HepG2 (cell line): Measurements from ENCODE around the gene TMEM127. TPM values are rescaled to one million over a fixed set of nuclear protein-coding genes. Genes with fewer than 3 reads are reported as not detected.

ENCODE experiments used
- DMAP1 ChIP-seq: IDR thresholded peaks from 2 replicates; pipeline ENCODE4 v1.6.1; 2016
- GATA4 ChIP-seq: sonication (generic); IDR thresholded peaks from 2 replicates; pipeline ENCODE4 v1.6.1; 2016; ENCODE audit warnings: antibody characterized with exemption, low read depth, borderline replicate concordance
- LCORL ChIP-seq, 2 experiments: fragments of 450-650 bp in 1 of 2; sonication (generic) in 1 of 2; formaldehyde crosslinking in 1 of 2; IDR thresholded peaks; 2 replicates each; pipeline versions ENCODE4 v1.5.0 to v1.6.1; 2017 to 2020; ENCODE audit warnings: antibody characterized with exemption in 1 of 2, missing genetic modification reagents in 1 of 2
- NFE2 ChIP-seq: sonication (generic); formaldehyde crosslinking; IDR thresholded peaks from 2 replicates; pipeline ENCODE4 v1.4.0; 2020; ENCODE audit warnings: missing genetic modification reagents
- NR1H2 ChIP-seq: sonication (generic); formaldehyde crosslinking; IDR thresholded peaks from 2 replicates; pipeline ENCODE4 v1.8.1; 2022; ENCODE audit warnings: low read depth, missing genetic modification reagents, borderline replicate concordance
- NR2F1 ChIP-seq, 2 experiments: fragments of 450-650 bp in 1 of 2; formaldehyde crosslinking in 1 of 2; IDR thresholded peaks; 2 replicates each; pipeline versions ENCODE4 v1.5.0 to v1.6.1; 2016 to 2020; ENCODE audit warnings: mild to moderate bottlenecking in 1 of 2, missing compliant biosample characterization in 1 of 2, missing genetic modification reagents in 1 of 2, moderate library complexity in 1 of 2
- PBX2 ChIP-seq: IDR thresholded peaks from 2 replicates; pipeline ENCODE4 v1.6.1; 2016; ENCODE audit warnings: control low read depth
- PRDM15 ChIP-seq: sonication (generic); formaldehyde crosslinking; IDR thresholded peaks from 2 replicates; pipeline ENCODE4 v1.4.0; 2020; ENCODE audit warnings: missing genetic modification reagents
- SAFB2 ChIP-seq: sonication (generic); formaldehyde crosslinking; IDR thresholded peaks from 2 replicates; pipeline ENCODE4 v1.5.1; 2020; ENCODE audit warnings: missing genetic modification reagents, low read depth, mild to moderate bottlenecking, borderline replicate concordance
- SRSF1 ChIP-seq: fragments of 200-400 bp; formaldehyde crosslinking; optimal IDR thresholded peaks from 2 replicates; pipeline ENCODE3; 2017; ENCODE audit warnings: mild to moderate bottlenecking, low read depth, low read length, moderate library complexity
- TAF1 ChIP-seq: sonication (generic); formaldehyde crosslinking; IDR thresholded peaks from 2 replicates; pipeline ENCODE4 v1.4.0; 2020; ENCODE audit warnings: missing genetic modification reagents
- TARDBP ChIP-seq: sonication (generic); formaldehyde crosslinking; IDR thresholded peaks from 2 replicates; pipeline ENCODE4 v1.8.0; 2022; ENCODE audit warnings: mild to moderate bottlenecking, missing genetic modification reagents
- ZFP90 ChIP-seq: sonication (generic); formaldehyde crosslinking; IDR thresholded peaks from 2 replicates; pipeline ENCODE4 v1.8.0; 2022; ENCODE audit warnings: missing genetic modification reagents, mild to moderate bottlenecking, inconsistent platforms, borderline replicate concordance
- ZFY ChIP-seq: sonication (generic); formaldehyde crosslinking; IDR thresholded peaks from 2 replicates; pipeline ENCODE4 v1.4.0; 2020; ENCODE audit warnings: missing genetic modification reagents
- ZNF235 ChIP-seq: sonication (generic); formaldehyde crosslinking; IDR thresholded peaks from 2 replicates; pipeline ENCODE4 v1.8.1; 2023; ENCODE audit warnings: mild to moderate bottlenecking, missing genetic modification reagents, borderline replicate concordance
- ZNF547 ChIP-seq: sonication (generic); formaldehyde crosslinking; IDR thresholded peaks from 2 replicates; pipeline ENCODE4 v1.5.1; 2020; ENCODE audit warnings: mild to moderate bottlenecking, missing genetic modification reagents
- ZNF572 ChIP-seq: sonication (generic); formaldehyde crosslinking; IDR thresholded peaks from 2 replicates; pipeline ENCODE4 v1.5.1; 2020; ENCODE audit warnings: mild to moderate bottlenecking, missing genetic modification reagents
- ZNF639 ChIP-seq: conservative IDR thresholded peaks from 2 replicates; pipeline ENCODE4 v1.6.1; 2018; ENCODE audit warnings: missing genetic modification reagents
- ZNF670 ChIP-seq: sonication (generic); formaldehyde crosslinking; IDR thresholded peaks from 2 replicates; pipeline ENCODE4 v1.8.0; 2022; ENCODE audit warnings: mild to moderate bottlenecking, missing genetic modification reagents, borderline replicate concordance
- ZNF704 ChIP-seq: sonication (generic); formaldehyde crosslinking; IDR thresholded peaks from 2 replicates; pipeline ENCODE4 v1.8.1; 2023; ENCODE audit warnings: mild to moderate bottlenecking, inconsistent platforms, moderate library complexity, missing genetic modification reagents, borderline replicate concordance
- polyA plus RNA-seq, 8 experiments: library from polyadenylated mRNA; depleted of rRNA in 3 of 8; stranded (reverse) in 7 of 8; unstranded in 1 of 8; fragments of >200 nt; fragmentation: Illumina TruSeq in 4 of 8; extraction: Trizol in 4 of 8; gene quantifications; 2 replicates each; pipeline versions ENCODE4 v1.2.1 to v1.2.3, GENCODE V29; 2011 to 2016; ENCODE audit warnings: low read depth in 4 of 8, missing spikeins in 1 of 8, mixed read lengths in 1 of 8; ENCODE audit not compliant: insufficient read depth in 1 of 8
- total RNA-seq, 5 experiments: library from RNA; depleted of rRNA; stranded (reverse); fragments of >200 nt; fragmentation: Illumina TruSeq; extraction: Trizol; gene quantifications; 2 replicates each; pipeline ENCODE4 v1.2.3, GENCODE V29; 2016; ENCODE audit warnings: low read depth in 1 of 5

The TMEM127 gene
- total and polyA plus RNA-seq, 2 of the 13 experiments (the other 11 are each of a cell fraction or from before 2014, with no cell fraction given), result 21.5 to 33.9 TPM

GRCh38 chr2:96260387-96261260 is 5.2 kb downstream of the TMEM127 start (continued):
- TF ChIP-seq TAF1 (0 out of 2 replicates have a peak, but pooled peaks have one; percentile 6), ZFY (CRISPR knock-in tag) (peak; percentile 90), DMAP1 (peak; percentile 69), TARDBP (peak; percentile 85), ZNF670 (peak; percentile 83), PRDM15 (CRISPR knock-in tag) (no peak), NFE2 (CRISPR knock-in tag) (no peak), ZNF704 (CRISPR knock-in tag) (no peak), NR1H2 (CRISPR knock-in tag) (peak; percentile 6; the same call in 1 of the 2 replicates), ZNF547 (peak; percentile 22; the same call in 1 of the 2 replicates), SAFB2 (CRISPR knock-in tag) (no peak), LCORL (IDR thresholded peaks at IDR 0.05) (peak; percentile 58; the same call in 1 of the 2 replicates), LCORL (CRISPR knock-in tag; IDR thresholded peaks at IDR 0.05) (peak; percentile 97), ZNF572 (CRISPR knock-in tag) (no peak), PBX2 (CRISPR knock-in tag) (no peak; the same call in 1 of the 2 replicates), ZNF235 (no peak; the same call in 1 of the 2 replicates), GATA4 (peak; percentile 27; the same call in 1 of the 2 replicates), ZFP90 (no peak; the same call in 1 of the 2 replicates), NR2F1 (CRISPR knock-in tag; IDR thresholded peaks at IDR 0.05) (peak; percentile 27 to 54; a peak in 1 of 4 replicates), SRSF1 (no peak), ZNF639 (CRISPR knock-in tag) (no peak; the same call in 1 of the 2 replicates)
